Fibroblast of peridontal ligament (primary cell): ENCODE measurements around the gene KRT80.

Experiments
- DNase-seq: peaks from one replicate; pipeline ENCODE4 v3.0.0-alpha.2; 2010; ENCODE audit errors: extremely low read depth

The KRT80 gene

GRCh38 chr12:52228931-52229330, 37.1 kb upstream of the KRT80 start:
- DNase-seq, result no peak

- no peak for DNase-seq
These were observed 36.6 kb upstream of the KRT80 start for GRCh38 chr12:52228366-52228765.

GRCh38 chr12:52227606-52228166, 35.9 kb upstream of the KRT80 start:
- DNase-seq, result no peak

- no peak for DNase-seq
These were observed 34.6 kb upstream of the KRT80 start for GRCh38 chr12:52226446-52226845.

- DNase-seq, result no peak
These were observed 33.9 kb upstream of the KRT80 start for GRCh38 chr12:52225752-52226151.

- peak; percentile 77 for DNase-seq
These were observed 32.3 kb upstream of the KRT80 start for GRCh38 chr12:52224151-52224550.

GRCh38 chr12:52223406-52224039, 31.7 kb upstream of the KRT80 start:
- DNase-seq, result no peak

- DNase-seq, result no peak
These were observed 30.9 kb upstream of the KRT80 start for GRCh38 chr12:52222692-52223091.

- no peak for DNase-seq
These were observed 30.2 kb upstream of the KRT80 start for GRCh38 chr12:52221912-52222457.

- DNase-seq, result no peak
These were observed 29.4 kb upstream of the KRT80 start for GRCh38 chr12:52221070-52221781.

GRCh38 chr12:52220477-52220876, 28.7 kb upstream of the KRT80 start:
- no peak for DNase-seq

- DNase-seq, result no peak
These were observed 26.2 kb upstream of the KRT80 start for GRCh38 chr12:52218001-52218400.

- no peak for DNase-seq
These were observed 25.4 kb upstream of the KRT80 start for GRCh38 chr12:52217223-52217622.

GRCh38 chr12:52216807-52217206, 25.0 kb upstream of the KRT80 start:
- DNase-seq, result no peak

- DNase-seq, result no peak
These were observed 24.3 kb upstream of the KRT80 start for GRCh38 chr12:52216100-52216499.

- DNase-seq, result no peak
These were observed 23.8 kb upstream of the KRT80 start for GRCh38 chr12:52215587-52216031.

GRCh38 chr12:52214421-52214802, 22.6 kb upstream of the KRT80 start:
- no peak for DNase-seq

GRCh38 chr12:52213564-52214420, 22.0 kb upstream of the KRT80 start:
- DNase-seq, result peak; percentile 72

- no peak for DNase-seq
These were observed 21.1 kb upstream of the KRT80 start for GRCh38 chr12:52212701-52213563.

GRCh38 chr12:52211716-52212585, 20.1 kb upstream of the KRT80 start:
- DNase-seq, result no peak
